Peyer's patch (tissue), 4 donors: ENCODE results near the gene CBR4.
"Not testable (repeated sequence)": the region's sequence is repeated elsewhere in the genome, so short reads cannot be mapped to it uniquely, and the experiment has no call there.

ENCODE experiments used
- POLR2A ChIP-seq, 2 donors: fragments of 450-650 bp; IDR thresholded peaks; one replicate each; pipeline ENCODE4 v1.5.1; 2017; ENCODE audit warnings: antibody characterized with exemption in 2 of 2, mild to moderate bottlenecking in 2 of 2, moderate library complexity in 2 of 2
- TF ChIP-seq, protein P1 (sequence below), 6 experiments: fragments of 450-650 bp in 4 of 6; fragments of 200-600 bp in 2 of 6; sonication (generic) in 1 of 6; IDR thresholded peaks; one replicate each; pipeline ENCODE4 v1.5.1; 2017 to 2019; ENCODE audit warnings: antibody characterized with exemption in 6 of 6, mild to moderate bottlenecking in 3 of 6, moderate library complexity in 1 of 6

- TF ChIP-seq, protein P1, sequence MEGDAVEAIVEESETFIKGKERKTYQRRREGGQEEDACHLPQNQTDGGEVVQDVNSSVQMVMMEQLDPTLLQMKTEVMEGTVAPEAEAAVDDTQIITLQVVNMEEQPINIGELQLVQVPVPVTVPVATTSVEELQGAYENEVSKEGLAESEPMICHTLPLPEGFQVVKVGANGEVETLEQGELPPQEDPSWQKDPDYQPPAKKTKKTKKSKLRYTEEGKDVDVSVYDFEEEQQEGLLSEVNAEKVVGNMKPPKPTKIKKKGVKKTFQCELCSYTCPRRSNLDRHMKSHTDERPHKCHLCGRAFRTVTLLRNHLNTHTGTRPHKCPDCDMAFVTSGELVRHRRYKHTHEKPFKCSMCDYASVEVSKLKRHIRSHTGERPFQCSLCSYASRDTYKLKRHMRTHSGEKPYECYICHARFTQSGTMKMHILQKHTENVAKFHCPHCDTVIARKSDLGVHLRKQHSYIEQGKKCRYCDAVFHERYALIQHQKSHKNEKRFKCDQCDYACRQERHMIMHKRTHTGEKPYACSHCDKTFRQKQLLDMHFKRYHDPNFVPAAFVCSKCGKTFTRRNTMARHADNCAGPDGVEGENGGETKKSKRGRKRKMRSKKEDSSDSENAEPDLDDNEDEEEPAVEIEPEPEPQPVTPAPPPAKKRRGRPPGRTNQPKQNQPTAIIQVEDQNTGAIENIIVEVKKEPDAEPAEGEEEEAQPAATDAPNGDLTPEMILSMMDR (IDR thresholded peaks at IDR 0.05) = not testable (repeated sequence)
- not testable (repeated sequence) for TF ChIP-seq POLR2A (IDR thresholded peaks at IDR 0.05)
Observed at GRCh38 chr4:168952821-168953246, 57.2 kb downstream of the CBR4 start.
